HEK293 (cell line): ENCODE data around the gene CNDP2.

Experiments
- CTCF ChIA-PET: fragments of 350-600 bp; formaldehyde crosslinking; extraction: SDS; loops from one replicate; lab custom pipeline; 2021; ENCODE audit warnings: antibody characterized with exemption; lab: Yijun Ruan, JAX
- POLR2A ChIA-PET: fragments of 300-600 bp; formaldehyde crosslinking; extraction: SDS; loops from one replicate; lab custom pipeline; 2020; ENCODE audit warnings: antibody characterized with exemption, inconsistent platforms; lab: Yijun Ruan, JAX
- H3K27ac ChIP-seq: fragments of 200-500 bp; sonication (Bioruptor generic); 2 replicates; pipeline ENCODE4 v1.5.1; 2014; ENCODE audit warnings: low read depth, low read length, control low read depth, inconsistent platforms; ENCODE audit errors: extremely low read depth
- H3K36me3 ChIP-seq, 2 experiments: fragments of 200-500 bp in 1 of 2; sonication (Bioruptor generic) in 1 of 2; 1 replicate in 1 of 2; 2 replicates in 1 of 2; pipeline ENCODE4 v1.5.1; 2014 to 2017; ENCODE audit warnings: inconsistent platforms in 2 of 2, low read length in 2 of 2; ENCODE audit not compliant: control insufficient read depth in 2 of 2, insufficient read depth in 1 of 2
- H3K4me1 ChIP-seq: fragments of 200-500 bp; sonication (Bioruptor generic); 2 replicates; pipeline ENCODE4 v1.5.1; 2014; ENCODE audit warnings: mild to moderate bottlenecking, low read length, inconsistent platforms; ENCODE audit not compliant: control insufficient read depth, insufficient read depth
- H3K4me3 ChIP-seq: 2 replicates; pipeline ENCODE4 v1.5.1; 2011; ENCODE audit warnings: low read depth, mild to moderate bottlenecking, control low read depth, low read length, moderate library complexity
- H3K9me3 ChIP-seq: fragments of 200-500 bp; sonication (Bioruptor generic); 2 replicates; pipeline ENCODE4 v1.5.1; 2014; ENCODE audit warnings: low read depth, low read length, inconsistent platforms; ENCODE audit not compliant: control insufficient read depth, insufficient read depth
- BCL11B ChIP-seq: fragments of 450-650 bp; formaldehyde crosslinking; IDR thresholded peaks from 2 replicates; pipeline ENCODE4 v1.5.1; 2016; ENCODE audit warnings: low read depth, missing biosample characterization, missing genetic modification characterization
- KLF10 ChIP-seq: fragments of 450-650 bp; IDR thresholded peaks from 2 replicates; pipeline ENCODE4 v1.5.1; 2018; ENCODE audit warnings: missing biosample characterization, mild to moderate bottlenecking, missing genetic modification characterization
- REST ChIP-seq: fragments of 450-650 bp; formaldehyde crosslinking; IDR thresholded peaks from 2 replicates; pipeline ENCODE4 v1.5.1; 2016; ENCODE audit warnings: missing biosample characterization, missing genetic modification characterization
- TSHZ1 ChIP-seq: fragments of 450-650 bp; formaldehyde crosslinking; IDR thresholded peaks from 2 replicates; pipeline ENCODE4 v1.5.1; 2016; ENCODE audit warnings: missing biosample characterization, missing genetic modification characterization, borderline replicate concordance
- ZBTB17 ChIP-seq: fragments of 450-650 bp; formaldehyde crosslinking; IDR thresholded peaks from 2 replicates; pipeline ENCODE4 v1.5.1; 2016; ENCODE audit warnings: missing biosample characterization, missing genetic modification characterization
- ZBTB8A ChIP-seq: fragments of 450-650 bp; formaldehyde crosslinking; IDR thresholded peaks from 2 replicates; pipeline ENCODE4 v1.5.1; 2016; ENCODE audit warnings: missing biosample characterization, missing genetic modification characterization
- ZFHX2 ChIP-seq: fragments of 450-650 bp; formaldehyde crosslinking; conservative IDR thresholded peaks from 2 replicates; pipeline ENCODE4 v1.5.1; 2016; ENCODE audit warnings: missing biosample characterization, missing genetic modification characterization
- ZFP69B ChIP-seq: fragments of 450-650 bp; formaldehyde crosslinking; IDR thresholded peaks from 2 replicates; pipeline ENCODE4 v1.5.1; 2016; ENCODE audit warnings: missing biosample characterization, missing genetic modification characterization
- ZNF10 ChIP-seq: fragments of 450-650 bp; formaldehyde crosslinking; IDR thresholded peaks from 2 replicates; pipeline ENCODE4 v1.5.1; 2017; ENCODE audit warnings: missing biosample characterization, missing genetic modification characterization
- ZNF146 ChIP-seq: fragments of 450-650 bp; formaldehyde crosslinking; IDR thresholded peaks from 2 replicates; pipeline ENCODE4 v1.5.1; 2016; ENCODE audit warnings: missing biosample characterization, missing genetic modification characterization
- ZNF280C ChIP-seq: fragments of 450-650 bp; formaldehyde crosslinking; IDR thresholded peaks from 2 replicates; pipeline ENCODE4 v1.5.1; 2016; ENCODE audit warnings: missing biosample characterization, missing genetic modification characterization
- ZNF341 ChIP-seq: fragments of 450-650 bp; formaldehyde crosslinking; IDR thresholded peaks from 2 replicates; pipeline ENCODE4; 2016; ENCODE audit warnings: low read depth, missing biosample characterization, missing genetic modification characterization
- ZNF366 ChIP-seq: fragments of 450-650 bp; formaldehyde crosslinking; conservative IDR thresholded peaks from 2 replicates; pipeline ENCODE4 v1.5.1; 2016; ENCODE audit warnings: missing biosample characterization, missing genetic modification characterization
- ZNF600 ChIP-seq: fragments of 450-650 bp; formaldehyde crosslinking; IDR thresholded peaks from 2 replicates; pipeline ENCODE4 v1.5.1; 2016; ENCODE audit warnings: missing biosample characterization, missing genetic modification characterization
- ZNF664 ChIP-seq: fragments of 450-650 bp; formaldehyde crosslinking; IDR thresholded peaks from 2 replicates; pipeline ENCODE4 v1.5.1; 2016; ENCODE audit warnings: missing biosample characterization, missing genetic modification characterization
- ZNF776 ChIP-seq: fragments of 450-650 bp; formaldehyde crosslinking; IDR thresholded peaks from 2 replicates; pipeline ENCODE4 v1.5.0; 2017; ENCODE audit warnings: missing biosample characterization, missing genetic modification characterization, borderline replicate concordance
- ZNF791 ChIP-seq: fragments of 450-650 bp; formaldehyde crosslinking; IDR thresholded peaks from 2 replicates; pipeline ENCODE4 v1.5.1; 2016; ENCODE audit warnings: missing biosample characterization, missing genetic modification characterization

Gene CNDP2

DNA sequence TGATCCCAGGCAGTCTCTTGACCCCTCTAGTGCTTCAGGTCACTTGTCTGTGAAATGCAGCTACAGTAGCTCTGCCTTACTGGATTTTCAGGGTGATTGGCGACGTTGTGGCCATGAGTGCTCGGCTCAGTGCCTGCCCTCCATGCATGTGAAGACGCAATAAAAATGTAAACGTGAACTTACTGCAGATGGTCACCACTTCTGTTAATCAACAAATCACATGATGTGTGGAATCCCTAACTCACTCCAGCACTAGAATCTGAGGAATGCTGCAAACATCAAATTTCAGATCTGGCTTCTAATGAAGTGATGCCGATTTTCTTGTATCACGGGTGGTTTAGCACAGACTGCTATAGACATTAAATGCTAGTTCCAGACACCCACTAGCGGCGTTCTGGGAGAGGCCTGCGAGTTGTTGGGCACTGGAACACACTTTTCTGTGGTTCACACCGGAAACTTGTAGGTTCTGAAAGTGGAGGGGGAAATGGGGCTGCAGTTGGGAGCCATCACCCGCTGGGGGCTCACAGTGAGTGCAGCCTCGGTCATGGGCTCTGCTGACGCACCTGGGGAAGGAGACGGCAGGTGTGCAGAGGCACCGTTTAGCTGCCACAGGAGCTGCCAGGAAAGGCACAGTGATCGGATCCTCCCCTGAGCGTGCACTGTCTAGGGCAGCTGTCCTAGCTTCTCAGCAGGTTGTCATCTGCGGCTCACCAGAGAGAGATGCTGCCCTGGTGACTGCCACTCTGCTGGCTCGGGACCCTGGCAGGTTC is 44.7 kb downstream of the CNDP2 start (continued):
- TF ChIP-seq ZFP69B (tag by site-specific recombination) (no peak), ZNF776 (tag by site-specific recombination) (no peak), ZNF791 (tag by site-specific recombination) (no peak), TSHZ1 (tag by site-specific recombination) (no peak)

DNA sequence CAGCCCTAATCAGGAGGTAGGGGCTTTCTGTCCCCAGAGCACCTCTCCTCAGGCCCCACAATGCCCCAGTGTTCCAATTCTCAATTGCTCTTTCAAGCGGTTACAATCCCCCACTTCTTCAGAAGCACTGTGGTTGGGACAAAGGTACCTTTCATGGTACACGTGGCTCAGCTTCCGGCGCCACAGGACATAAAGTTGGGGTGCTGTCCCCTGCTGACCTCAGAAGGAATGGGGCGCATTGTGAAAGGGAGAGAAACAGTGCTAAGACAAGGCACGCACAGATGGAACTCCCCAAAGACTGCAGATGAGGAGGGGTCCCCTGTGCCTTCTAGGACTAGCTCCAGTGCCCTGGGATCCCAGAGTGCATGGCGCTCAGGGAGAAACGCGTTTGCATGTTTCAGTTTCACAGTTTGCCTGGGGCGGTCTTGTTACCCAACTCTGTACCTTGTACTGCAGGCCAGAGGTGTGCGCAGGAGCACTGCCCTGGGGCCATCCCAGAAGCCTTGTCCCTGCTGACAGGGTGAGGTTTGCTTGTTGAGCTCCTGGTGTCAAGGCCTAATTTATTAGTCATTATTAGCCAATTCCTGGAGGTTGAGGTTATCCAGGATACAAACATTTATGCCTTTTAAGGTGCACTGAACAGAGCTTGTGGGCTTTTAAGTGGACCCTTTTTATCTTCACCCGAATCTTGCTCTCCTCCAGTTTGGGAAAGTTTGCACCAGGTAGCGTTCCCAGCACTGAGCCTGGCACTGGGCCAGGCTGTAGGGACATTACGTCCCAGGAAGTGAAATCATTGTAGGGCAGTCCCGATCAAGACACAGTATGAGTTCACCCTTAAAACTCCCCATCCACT is 45.8 kb downstream of the CNDP2 start:
- Histone ChIP-seq H3K4me1 (no peaks in the 10 kb centered on the region), H3K4me3 (no peak overlapping the region), H3K36me3 (no peaks in the 10 kb centered on the region), H3K9me3 (no peaks in the 10 kb centered on the region), H3K27ac (no peak overlapping the region)
- TF ChIP-seq ZBTB8A (tag by site-specific recombination), result no peak
- TF ChIP-seq ZNF280C (tag by site-specific recombination), result no peak
- TF ChIP-seq ZNF146 (tag by site-specific recombination), result no peak
- no peak for TF ChIP-seq ZNF664
- no peak for TF ChIP-seq KLF10 (tag by site-specific recombination)
- no peak for TF ChIP-seq ZFHX2 (tag by site-specific recombination)
- no peak for TF ChIP-seq ZBTB17 (tag by site-specific recombination)
- no peak for TF ChIP-seq BCL11B
- ChIA-PET CTCF (interaction anchor here (0.6 to 2.0 kb wide), 3 partner anchors 10 to 315 kb away, joined by 3 to 7 read pairs (median 3); no protein-coding TSS in a partner anchor), POLR2A (no interaction called here)

DNA sequence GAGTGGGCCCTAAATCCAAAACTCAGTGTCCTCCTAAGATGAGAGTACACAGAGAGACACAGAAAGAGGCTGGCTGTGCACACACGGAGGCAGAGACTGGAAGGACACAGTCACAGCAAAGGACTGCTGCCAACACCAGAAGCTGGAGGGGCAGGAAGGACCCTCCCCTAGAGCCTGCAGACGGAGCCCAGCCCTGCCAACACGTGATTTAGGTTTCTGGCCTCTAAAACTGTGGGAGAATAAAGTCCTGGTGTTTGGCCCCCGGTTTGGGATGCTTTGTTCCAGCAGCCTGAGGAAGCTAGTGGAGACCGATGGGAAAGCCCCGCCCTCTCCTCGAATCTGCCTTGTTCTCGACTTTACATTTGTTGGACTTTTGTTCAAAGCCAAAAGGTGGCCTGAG is 48.7 kb downstream of the CNDP2 start:
- TF ChIP-seq ZNF366 (tag by site-specific recombination) (no peak), REST (tag by site-specific recombination) (no peak), ZNF341 (tag by site-specific recombination) (no peak), ZNF10 (tag by site-specific recombination) (no peak), ZNF600 (tag by site-specific recombination) (no peak)
- CTCF ChIA-PET, result no interaction called here
- no peaks in the 10 kb centered on the region for H3K4me1 ChIP-seq
- POLR2A ChIA-PET, result no interaction called here
- H3K9me3 ChIP-seq, result no peaks in the 10 kb centered on the region
- no peaks in the 10 kb centered on the region for H3K36me3 ChIP-seq
- no peak overlapping the region for H3K27ac ChIP-seq
- no peak overlapping the region for H3K4me3 ChIP-seq
